Naive thymus-derived CD4-positive, alpha-beta T cell (primary cell): ENCODE data around the gene C3orf18. TPM values are rescaled to one million over a fixed set of nuclear protein-coding genes. Genes with fewer than 3 reads are reported as not detected.

Experiments
- ATAC-seq: fragments of 150-1000 bp; cut with Tn5 transposase; 2 replicates; pipeline ENCODE4 v1.10.0; 2021; ENCODE audit warnings: mild to moderate bottlenecking, moderate library complexity
- CTCF ChIA-PET: fragments of 350-600 bp; sonication (Branson Sonifier 250); formaldehyde crosslinking; loops from one replicate; lab custom pipeline; 2021; ENCODE audit warnings: antibody characterized with exemption; lab: Charles Lee
- POLR2A ChIA-PET: fragments of 350-600 bp; sonication (Branson Sonifier 250); formaldehyde crosslinking; loops from one replicate; lab custom pipeline; 2021; ENCODE audit warnings: antibody characterized with exemption, inconsistent platforms; lab: Charles Lee
- DNase-seq, 9 donors: peaks; one replicate each; pipeline versions ENCODE4 v3.0.0 to v3.0.0-alpha.2; 2020 to 2022; ENCODE audit warnings: mixed read lengths in 1 of 9
- H3K27ac ChIP-seq: one replicate; pipeline ENCODE4 v1.7.0; 2013; ENCODE audit warnings: mild to moderate bottlenecking, low read depth, low read length, moderate library complexity
- H3K27me3 ChIP-seq, 2 donors: one replicate each; pipeline ENCODE4 v1.7.0; 2013; ENCODE audit warnings: low read length in 2 of 2, mild to moderate bottlenecking in 2 of 2, moderate library complexity in 2 of 2; ENCODE audit not compliant: control insufficient read depth in 2 of 2, insufficient read depth in 2 of 2
- H3K36me3 ChIP-seq, 3 experiments: 1 replicate in 2 of 3; 2 replicates in 1 of 3; pipeline ENCODE4 v1.7.0; 2013; ENCODE audit warnings: low read length in 3 of 3, mild to moderate bottlenecking in 3 of 3, moderate library complexity in 1 of 3; ENCODE audit not compliant: insufficient read depth in 3 of 3, control insufficient read depth in 2 of 3
- H3K4me1 ChIP-seq, 2 donors: one replicate each; pipeline ENCODE4 v1.7.0; 2013; ENCODE audit warnings: low read length in 2 of 2, mild to moderate bottlenecking in 2 of 2, moderate library complexity in 1 of 2; ENCODE audit not compliant: control insufficient read depth in 2 of 2, insufficient read depth in 2 of 2
- H3K4me3 ChIP-seq: 2 replicates; pipeline ENCODE4 v1.7.0; 2013; ENCODE audit warnings: mild to moderate bottlenecking, low read length
- H3K9me3 ChIP-seq, 3 experiments: 1 replicate in 2 of 3; 2 replicates in 1 of 3; pipeline ENCODE4 v1.7.0; 2013; ENCODE audit warnings: low read length in 3 of 3; ENCODE audit not compliant: control insufficient read depth in 2 of 3
- H3K27ac Mint-ChIP-seq, 9 donors: one replicate each; pipeline ENCODE4 v1.8.0; 2020 to 2022; ENCODE audit warnings: mixed read lengths in 9 of 9, mild to moderate bottlenecking in 8 of 9, moderate library complexity in 5 of 9, inconsistent platforms in 2 of 9
- H3K27me3 Mint-ChIP-seq, 5 donors: one replicate each; pipeline ENCODE4 v1.8.0; 2021 to 2022; ENCODE audit warnings: mixed read lengths in 5 of 5, mild to moderate bottlenecking in 1 of 5
- H3K36me3 Mint-ChIP-seq, 5 donors: one replicate each; pipeline ENCODE4 v1.8.0; 2020 to 2022; ENCODE audit warnings: mixed read lengths in 5 of 5, mild to moderate bottlenecking in 3 of 5, inconsistent platforms in 1 of 5
- H3K4me1 Mint-ChIP-seq, 7 donors: one replicate each; pipeline ENCODE4 v1.8.0; 2020 to 2022; ENCODE audit warnings: mixed read lengths in 7 of 7, mild to moderate bottlenecking in 3 of 7, inconsistent platforms in 1 of 7
- H3K4me3 Mint-ChIP-seq, 10 donors: one replicate each; pipeline ENCODE4 v1.8.0; 2020 to 2022; ENCODE audit warnings: mild to moderate bottlenecking in 10 of 10, mixed read lengths in 10 of 10, moderate library complexity in 6 of 10, inconsistent platforms in 2 of 10
- H3K9me3 Mint-ChIP-seq, 11 donors: one replicate each; pipeline ENCODE4 v1.8.0; 2020 to 2022; ENCODE audit warnings: mixed read lengths in 11 of 11, mild to moderate bottlenecking in 4 of 11, inconsistent platforms in 1 of 11, moderate library complexity in 1 of 11
- intact Hi-C, 2 donors: fragments of 100-400 bp; cut with micrococcal nuclease; formaldehyde crosslinking; loops; one replicate each; pipeline ENCODE4 v1.15.1; 2023
- polyA plus RNA-seq, 2 donors: library from polyadenylated mRNA; unstranded; fragments of 300-500 nt; fragmentation: Illumina TruSeq; gene quantifications; one replicate each; pipeline ENCODE4 v1.2.3, GENCODE V29; 2021
- total RNA-seq, 6 experiments: library from RNA in 5 of 6; stranded (reverse) in 5 of 6; gene quantifications; 1 replicate in 5 of 6; 2 replicates in 1 of 6; pipeline ENCODE4 v1.2.3 and lab custom pipeline; 2021 to 2026

Gene C3orf18
- 10 to 100 TPM; 11.1 to 67.5 (median 16.4) TPM for total RNA-seq
- 10 to 100 TPM; 12.8 to 17.4 TPM for polyA plus RNA-seq
- 16.7 reads per million, percentile 46 among the genes with 10 or more reads in this experiment for total RNA-seq (lab: John Stamatoyannopoulos, UW)

DNA sequence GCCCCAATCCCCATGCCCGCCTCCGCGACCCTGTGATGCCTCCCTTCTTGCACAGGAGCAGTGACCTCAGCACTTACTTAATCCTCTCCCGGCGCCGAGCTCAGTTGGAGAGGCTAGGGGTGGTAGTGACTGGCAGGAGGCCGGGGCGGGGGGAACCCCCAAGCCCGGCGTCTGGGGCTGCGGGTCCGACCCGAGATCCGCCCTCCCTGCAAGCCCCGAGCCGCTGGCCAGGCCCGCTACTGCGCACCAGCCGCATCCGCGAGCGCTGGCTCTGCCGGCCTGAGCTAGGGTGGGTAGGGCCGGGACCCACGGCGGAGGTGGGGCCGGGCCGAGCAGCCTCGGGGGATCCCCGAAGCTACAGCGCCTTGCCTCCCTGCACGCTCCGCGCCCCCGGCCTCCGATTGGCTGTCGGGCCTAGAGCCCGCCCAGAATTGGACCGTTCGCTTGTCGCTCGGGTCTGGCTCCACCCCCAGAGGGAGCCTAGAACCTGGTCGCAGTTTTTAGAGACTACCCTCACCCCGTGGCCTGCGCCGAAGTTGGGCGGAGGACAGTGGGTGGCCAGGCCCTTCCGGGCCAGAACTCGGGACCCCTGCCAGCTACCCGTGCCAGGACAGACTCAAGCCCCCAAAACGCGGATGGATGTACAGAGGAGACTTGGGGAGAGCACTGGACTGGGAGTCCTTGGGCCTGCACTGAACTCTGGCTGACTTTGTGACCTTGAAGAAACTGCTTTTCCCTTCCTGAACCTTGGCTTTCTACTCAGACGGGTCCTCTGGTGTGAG is at the start of gene C3orf18:
C3orf18 (minus strand) TSS at position 362 of the 782 bp plus-strand sequence. CDS start 2,048 bp downstream, outside the sequence.
- Histone ChIP-seq H3K4me1 (peaks cover 33 to 41% of the 10 kb centered on the region in 2 donors), H3K36me3 (peaks cover 0 to under 1% (median 0%) of the 10 kb centered on the region in 3 experiments), H3K27ac (peak within 1 kb of the TSS; percentile 84), H3K4me3 (peak within 1 kb of the TSS; percentile 97), H3K9me3 (no peaks in the 10 kb centered on the region), H3K27me3 (no peaks in the 10 kb centered on the region)
- ChIA-PET CTCF (interaction anchor here (0.7 to 20.2 kb wide), 8 partner anchors 9 to 405 kb away, joined by 3 to 578 read pairs (median 7); partner anchors contain the start of genes CISH and MAPKAPK3), POLR2A (interaction anchor here (0.6 to 21.2 kb wide), 15 partner anchors 13 to 1090 kb away, joined by 3 to 730 read pairs (median 5); partner anchors contain the start of genes CISH, CYB561D2, MANF and MAPKAPK3)
- H3K9me3 Mint-ChIP-seq: no peaks in the 10 kb centered on the region
- intact Hi-C loops: loop anchor here (1.0 to 10.0 kb wide), 14 partner anchors 17 to 1489 kb away; partner anchors contain the start of genes GNAI2 (in 2 of the 2), APEH (in 1 of the 2), CACNA2D2 (in 1 of the 2) and CYB561D2 (in 1 of the 2)
- peak within 1 kb of the TSS; percentile 91 to 98 (median 97) for H3K27ac Mint-ChIP-seq
- H3K36me3 Mint-ChIP-seq: peaks cover 0 to 35% (median 0%) of the 10 kb centered on the region in 5 donors
- no peaks in the 10 kb centered on the region for H3K27me3 Mint-ChIP-seq
- H3K4me3 Mint-ChIP-seq: peak within 1 kb of the TSS; percentile 86 to 99 (median 96)
- peak; percentile 84 to 96 (median 90) for DNase-seq
- peak; percentile 85 for ATAC-seq
- peaks cover 26 to 68% (median 55%) of the 10 kb centered on the region in 7 donors for H3K4me1 Mint-ChIP-seq

DNA sequence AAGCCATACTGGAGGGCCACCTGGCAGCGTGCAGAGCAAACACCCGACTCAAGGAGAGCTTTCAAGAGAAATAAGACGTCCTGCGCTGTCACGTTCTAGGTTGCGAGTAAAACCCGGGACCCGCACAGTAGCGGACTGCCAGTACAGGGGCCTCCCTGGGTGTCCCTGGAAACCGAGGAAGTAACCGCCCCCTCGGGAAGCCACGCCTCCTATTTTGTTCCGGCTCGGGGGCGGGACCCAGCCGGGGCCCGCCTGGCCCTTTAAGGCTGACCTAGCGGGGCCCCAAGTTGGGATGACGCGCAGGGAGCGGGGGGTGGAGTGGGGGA is 49.2 kb upstream of the C3orf18 start:
- Mint-ChIP-seq H3K4me1 (peaks cover 47 to 76% (median 71%) of the 10 kb centered on the region in 7 donors), H3K9me3 (peaks cover 0 to 4% (median 0%) of the 10 kb centered on the region in 11 donors), H3K27me3 (peaks cover 0 to 2% (median 0%) of the 10 kb centered on the region in 5 donors), H3K4me3 (peak overlapping the region; percentile 87 to 97 (median 92)), H3K36me3 (peaks cover 0 to 63% (median 0%) of the 10 kb centered on the region in 5 donors), H3K27ac (peak overlapping the region; percentile 88 to 96 (median 91))
- H3K4me1 ChIP-seq: peaks cover 61 to 63% of the 10 kb centered on the region in 2 donors
- peak overlapping the region; percentile 64 for H3K27ac ChIP-seq
- no peaks in the 10 kb centered on the region for H3K27me3 ChIP-seq
- ATAC-seq: peak; percentile 78
- POLR2A ChIA-PET: interaction anchor here (0.6 to 25.1 kb wide), 14 partner anchors 15 to 1676 kb away, joined by 3 to 730 read pairs (median 6); partner anchors contain the start of genes C3orf18, DOCK3, HEMK1 and MANF
- intact Hi-C loops: loop anchor here (1.0 to 10.0 kb wide), 26 partner anchors 16 to 1538 kb away; partner anchors contain the start of genes MANF (in 2 of the 2), TEX264 (in 2 of the 2), CYB561D2 (in 1 of the 2) and DCAF1 (in 1 of the 2)
- DNase-seq: peak; percentile 87 to 97 (median 93)
- peak overlapping the region; percentile 77 for H3K4me3 ChIP-seq
- H3K36me3 ChIP-seq: peaks cover 0 to 7% (median 0%) of the 10 kb centered on the region in 3 experiments
- CTCF ChIA-PET: interaction anchor here (0.8 to 13.9 kb wide), 20 partner anchors 9 to 823 kb away, joined by 3 to 578 read pairs (median 7); partner anchors contain the start of genes C3orf18 and HEMK1
- no peaks in the 10 kb centered on the region for H3K9me3 ChIP-seq

DNA sequence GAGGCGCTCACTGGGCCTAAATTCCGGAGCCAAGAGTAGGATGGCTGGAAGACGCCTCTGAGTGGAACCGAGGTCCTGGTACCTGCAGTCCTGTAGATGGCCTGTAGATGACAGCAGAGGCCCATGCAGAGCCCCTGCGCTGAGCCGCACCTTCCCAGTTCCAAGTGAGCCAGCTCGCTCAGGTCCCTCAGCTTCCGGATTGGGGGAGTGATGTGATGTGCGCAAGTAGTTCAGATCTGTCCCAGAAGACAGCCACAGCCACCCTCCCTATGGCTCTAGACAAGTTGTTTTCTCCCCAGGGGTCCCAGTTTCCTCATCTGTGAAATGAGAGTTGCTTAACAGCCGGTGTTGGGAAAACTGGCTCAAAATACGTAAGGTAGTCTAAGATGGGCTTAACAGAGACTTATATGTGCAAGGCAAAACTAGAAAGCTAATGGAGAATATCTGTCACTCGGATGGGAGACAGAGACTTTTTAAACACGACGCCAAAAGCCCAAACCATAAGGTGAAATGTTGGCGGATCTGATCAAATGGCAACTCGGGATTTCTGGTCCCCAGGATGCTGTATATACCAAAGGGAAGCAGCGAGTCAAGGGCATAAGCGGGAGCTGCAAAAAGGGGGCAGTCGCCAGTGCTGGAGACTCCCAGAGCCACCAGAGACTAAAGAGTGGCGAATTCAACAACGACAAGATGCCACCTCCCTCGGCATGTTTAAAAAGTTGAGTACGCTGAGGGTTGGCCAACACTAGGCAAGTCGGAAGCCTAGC is 48.6 kb upstream of the C3orf18 start:
- peak overlapping the region; percentile 64 for H3K27ac ChIP-seq
- ChIA-PET CTCF (interaction anchor here (0.8 to 13.9 kb wide), 27 partner anchors 8 to 884 kb away, joined by 3 to 578 read pairs (median 5); partner anchors contain the start of genes C3orf18, DCAF1 and HEMK1), POLR2A (interaction anchor here (0.6 to 25.1 kb wide), 17 partner anchors 14 to 1676 kb away, joined by 3 to 730 read pairs (median 4); partner anchors contain the start of genes C3orf18, DOCK3, HEMK1 and MANF)
- H3K9me3 Mint-ChIP-seq: peaks cover 0 to 4% (median 0%) of the 10 kb centered on the region in 11 donors
- DNase-seq: peak; percentile 60 to 82 (median 79)
- H3K4me3 Mint-ChIP-seq: peak overlapping the region; percentile 87 to 97 (median 92)
- peak overlapping the region; percentile 88 to 96 (median 91) for H3K27ac Mint-ChIP-seq
- H3K27me3 Mint-ChIP-seq: peaks cover 0 to 2% (median 0%) of the 10 kb centered on the region in 5 donors
- peaks cover 46 to 74% (median 68%) of the 10 kb centered on the region in 7 donors for H3K4me1 Mint-ChIP-seq
- H3K27me3 ChIP-seq: no peaks in the 10 kb centered on the region
- intact Hi-C loops: loop anchor here (1.0 to 10.0 kb wide), 25 partner anchors 17 to 1539 kb away; partner anchors contain the start of genes MANF (in 2 of the 2), TEX264 (in 2 of the 2), CYB561D2 (in 1 of the 2) and DCAF1 (in 1 of the 2)
- H3K4me3 ChIP-seq: peak overlapping the region; percentile 77
- H3K36me3 ChIP-seq: peaks cover 0 to 4% (median 0%) of the 10 kb centered on the region in 3 experiments
- peaks cover 60 to 63% of the 10 kb centered on the region in 2 donors for H3K4me1 ChIP-seq
- ATAC-seq: peak; percentile 55
- peaks cover 0 to 64% (median 0%) of the 10 kb centered on the region in 5 donors for H3K36me3 Mint-ChIP-seq
- H3K9me3 ChIP-seq: no peaks in the 10 kb centered on the region

DNA sequence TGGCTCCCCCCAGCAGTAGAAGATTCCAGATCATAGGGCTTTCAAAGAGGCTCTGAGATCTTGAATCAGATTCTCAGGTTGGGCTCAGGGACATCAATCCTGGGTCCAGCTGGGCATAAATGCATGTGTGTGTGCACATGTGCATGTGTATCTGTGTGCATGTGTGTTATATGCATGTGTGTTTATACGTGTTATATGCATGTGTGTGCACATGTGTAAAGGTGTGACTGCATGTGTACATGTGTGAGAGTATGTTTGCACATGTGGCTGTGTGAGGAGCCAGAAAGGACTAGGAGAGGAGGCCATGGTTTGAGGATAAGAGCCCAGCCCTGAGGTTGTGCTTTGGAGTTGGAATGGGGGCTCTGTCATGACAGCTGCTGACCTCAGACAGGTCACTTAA is 47.6 kb upstream of the C3orf18 start:
- Histone ChIP-seq H3K9me3 (no peaks in the 10 kb centered on the region), H3K36me3 (peaks cover 0 to 13% (median 3%) of the 10 kb centered on the region in 3 experiments), H3K4me3 (no peak overlapping the region), H3K27ac (no peak overlapping the region), H3K27me3 (no peaks in the 10 kb centered on the region), H3K4me1 (peaks cover 52 to 55% of the 10 kb centered on the region in 2 donors)
- Mint-ChIP-seq H3K27ac (peak overlapping the region in 3 of 9 donors; percentile 14 to 43 (median 30)), H3K4me1 (peaks cover 39 to 70% (median 59%) of the 10 kb centered on the region in 7 donors), H3K4me3 (peak overlapping the region in 2 of 10 donors; percentile 1 to 91), H3K27me3 (peaks cover 0 to 2% (median 0%) of the 10 kb centered on the region in 5 donors), H3K36me3 (peaks cover 0 to 65% (median 6%) of the 10 kb centered on the region in 5 donors), H3K9me3 (peaks cover 0 to 2% (median 0%) of the 10 kb centered on the region in 11 donors)
- intact Hi-C loops: loop anchor here (5.0 to 10.0 kb wide), 5 partner anchors 163 to 1540 kb away; partner anchors contain the start of genes DUSP7 (in 1 of the 2) and POC1A (in 1 of the 2)
- CTCF ChIA-PET: interaction anchor here (0.7 to 13.9 kb wide), 19 partner anchors 10 to 1185 kb away, joined by 3 to 578 read pairs (median 7); partner anchors contain the start of genes C3orf18, DCAF1 and HEMK1
- no peak for DNase-seq
- POLR2A ChIA-PET: interaction anchor here (2.4 to 25.1 kb wide), 5 partner anchors 13 to 774 kb away, joined by 14 to 730 read pairs (median 34); partner anchors contain the start of genes C3orf18, HEMK1 and RBM15B
- no peak for ATAC-seq
